SJSA1 (cell line): Measurements from ENCODE around the gene EIF4G3. TPM values are rescaled to one million over a fixed set of nuclear protein-coding genes. Genes with fewer than 3 reads are reported as not detected.
A peak's percentile ranks its signal among the peaks of the same experiment; 100 is the strongest.

Source experiments
- DNase-seq, 2 experiments: peaks; one replicate each; pipeline ENCODE4 v3.0.0-alpha.2; 2015 to 2020; ENCODE audit warnings: low spot score in 2 of 2, low read depth in 1 of 2
- H3K27ac ChIP-seq: fragments of 250-450 bp; sonication (Bioruptor Pico); 2 replicates; pipeline ENCODE4 v1.5.1; 2020; ENCODE audit warnings: mild to moderate bottlenecking, moderate library complexity
- H3K27me3 ChIP-seq: fragments of 250-450 bp; sonication (Bioruptor Pico); replicated peaks from 2 replicates; pipeline ENCODE4 v1.5.1; 2020; ENCODE audit warnings: mild to moderate bottlenecking, moderate library complexity
- H3K36me3 ChIP-seq: fragments of 250-450 bp; sonication (Bioruptor Pico); 2 replicates; pipeline ENCODE4 v1.5.1; 2020; ENCODE audit warnings: mild to moderate bottlenecking
- H3K4me1 ChIP-seq: fragments of 250-450 bp; sonication (Bioruptor Pico); replicated peaks from 2 replicates; pipeline ENCODE4 v1.6.1; 2021; ENCODE audit warnings: mild to moderate bottlenecking
- H3K4me3 ChIP-seq: fragments of 250-450 bp; sonication (Bioruptor Pico); 2 replicates; pipeline ENCODE4 v1.5.1; 2020; ENCODE audit warnings: mild to moderate bottlenecking
- H3K9me3 ChIP-seq: fragments of 250-450 bp; sonication (Bioruptor Pico); replicated peaks from 2 replicates; pipeline ENCODE4 v1.5.1; 2020; ENCODE audit warnings: mild to moderate bottlenecking
- total RNA-seq: library from RNA; depleted of rRNA; stranded (reverse); fragments of >200 nt; shearing (Covaris generic); gene quantifications from 2 replicates; pipeline ENCODE4 v1.2.3, GENCODE V29; 2014

EIF4G3 gene
- total RNA-seq, 1 experiment from 2014 or later = 30.2 TPM

- Histone ChIP-seq H3K4me1 (peaks cover 5% of the 10 kb centered on the region; the same call in 1 of the 2 replicates), H3K9me3 (no peaks in the 10 kb centered on the region), H3K27me3 (no peaks in the 10 kb centered on the region), H3K4me3 (no peak overlapping the region), H3K27ac (no peak overlapping the region), H3K36me3 (0 out of 2 replicates have a peak, but pooled peaks cover 4% of the 10 kb centered on the region)
- no peak for DNase-seq
Observed at GRCh38 chr1:21052034-21052433, 124.7 kb downstream of the EIF4G3 start.

DNA sequence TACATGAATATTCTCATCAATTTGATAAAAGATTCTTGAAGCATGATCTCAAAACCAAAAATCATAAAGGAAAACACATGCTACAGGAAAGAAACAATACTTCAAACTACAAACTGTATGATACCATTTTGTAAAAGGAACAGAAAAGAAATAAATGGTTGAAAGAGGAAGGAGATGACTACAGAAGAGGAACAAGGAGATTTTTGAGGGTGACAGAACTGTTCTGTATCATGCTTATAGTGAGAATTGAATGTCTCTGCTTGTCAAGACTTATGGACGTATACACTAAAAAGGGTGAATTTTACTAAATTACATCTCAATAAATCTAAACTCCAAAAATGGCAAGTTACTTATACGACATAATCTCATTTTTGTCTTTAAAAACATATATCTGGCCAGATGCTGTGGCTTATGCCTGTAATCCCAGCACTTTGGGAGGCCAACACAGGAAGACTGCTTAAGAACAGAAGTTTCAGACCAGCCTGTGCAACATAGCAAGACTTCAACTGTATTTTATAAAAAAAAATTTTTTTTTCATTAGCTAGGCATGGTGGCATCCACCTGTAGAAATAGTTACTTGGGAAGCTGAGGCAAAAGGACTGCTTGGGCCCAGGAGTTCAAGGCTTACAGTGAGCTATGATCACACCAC is 125.4 kb downstream of the EIF4G3 start:
- Histone ChIP-seq H3K4me3 (no peak overlapping the region), H3K27me3 (no peaks in the 10 kb centered on the region), H3K4me1 (peaks cover 5% of the 10 kb centered on the region; the same call in 1 of the 2 replicates), H3K27ac (no peak overlapping the region), H3K36me3 (0 out of 2 replicates have a peak, but pooled peaks cover 4% of the 10 kb centered on the region), H3K9me3 (no peaks in the 10 kb centered on the region)
- no peak for DNase-seq

GRCh38 chr1:21050031-21050430 is 126.7 kb downstream of the EIF4G3 start:
- peak in 1 of 2 experiments; percentile 28 for DNase-seq
- H3K27ac ChIP-seq = no peak overlapping the region
- H3K4me1 ChIP-seq = peaks cover 5% of the 10 kb centered on the region; the same call in 1 of the 2 replicates
- no peaks in the 10 kb centered on the region for H3K9me3 ChIP-seq
- no peaks in the 10 kb centered on the region for H3K27me3 ChIP-seq
- 0 out of 2 replicates have a peak, but pooled peaks cover 4% of the 10 kb centered on the region for H3K36me3 ChIP-seq
- H3K4me3 ChIP-seq = no peak overlapping the region

DNA sequence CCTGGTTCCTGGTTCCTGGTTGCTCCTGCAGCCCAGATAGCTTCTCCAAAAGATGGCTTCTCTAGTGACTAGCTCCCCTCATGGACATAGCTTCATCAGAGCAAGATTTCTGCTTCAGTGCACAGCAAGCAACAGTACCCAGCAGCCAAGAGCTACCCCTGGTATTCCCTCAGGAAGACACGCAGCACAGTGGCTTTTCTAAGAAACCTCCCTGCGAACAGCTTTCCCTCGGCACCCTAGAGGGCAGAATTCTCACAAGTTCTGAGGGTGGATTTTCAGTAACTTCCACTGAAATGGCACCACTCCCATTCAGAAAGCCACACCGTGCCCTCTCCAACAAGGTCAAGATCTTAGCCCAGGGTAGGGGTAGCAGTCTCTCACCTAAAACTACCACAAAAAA is 128.2 kb downstream of the EIF4G3 start:
- Histone ChIP-seq H3K27ac (no peak overlapping the region), H3K4me1 (peaks cover 5% of the 10 kb centered on the region)

DNA sequence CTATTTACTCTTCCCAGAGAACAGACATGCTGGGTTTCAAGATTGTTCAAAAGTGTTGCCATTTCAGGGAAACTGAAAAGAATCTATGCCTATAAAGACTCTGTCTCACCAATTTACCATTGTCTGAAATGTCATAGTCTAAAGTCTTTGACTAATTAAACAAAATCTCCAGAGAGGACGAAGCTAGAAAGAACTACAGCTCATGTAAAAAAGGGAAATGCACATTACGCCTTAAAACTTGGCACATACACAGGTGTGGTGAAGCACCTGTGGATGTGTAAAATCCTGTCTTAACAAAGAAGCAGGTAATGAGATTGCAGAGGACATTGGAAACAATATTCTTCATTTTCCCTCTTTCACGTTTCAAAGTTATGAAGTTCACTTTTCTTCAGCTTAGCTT is 130.6 kb downstream of the EIF4G3 start:
- no peaks in the 10 kb centered on the region for H3K27me3 ChIP-seq
- H3K4me3 ChIP-seq = no peak overlapping the region
- 0 out of 2 replicates have a peak, but pooled peaks cover 4% of the 10 kb centered on the region for H3K36me3 ChIP-seq
- H3K4me1 ChIP-seq = peaks cover 14% of the 10 kb centered on the region
- DNase-seq = no peak
- H3K9me3 ChIP-seq = no peaks in the 10 kb centered on the region
- no peak overlapping the region for H3K27ac ChIP-seq

More for the DNA sequence above, 128.2 kb downstream of the EIF4G3 start:
- Histone ChIP-seq H3K4me3 (no peak overlapping the region), H3K27me3 (no peaks in the 10 kb centered on the region), H3K9me3 (no peaks in the 10 kb centered on the region), H3K36me3 (0 out of 2 replicates have a peak, but pooled peaks cover 4% of the 10 kb centered on the region)
- no peak for DNase-seq

GRCh38 chr1:21045351-21045750 is 131.3 kb downstream of the EIF4G3 start:
- Histone ChIP-seq H3K36me3 (0 out of 2 replicates have a peak, but pooled peaks cover 4% of the 10 kb centered on the region), H3K4me1 (peaks cover 14% of the 10 kb centered on the region), H3K27ac (no peak overlapping the region), H3K9me3 (no peaks in the 10 kb centered on the region), H3K27me3 (no peaks in the 10 kb centered on the region), H3K4me3 (no peak overlapping the region)
- DNase-seq = no peak

DNA sequence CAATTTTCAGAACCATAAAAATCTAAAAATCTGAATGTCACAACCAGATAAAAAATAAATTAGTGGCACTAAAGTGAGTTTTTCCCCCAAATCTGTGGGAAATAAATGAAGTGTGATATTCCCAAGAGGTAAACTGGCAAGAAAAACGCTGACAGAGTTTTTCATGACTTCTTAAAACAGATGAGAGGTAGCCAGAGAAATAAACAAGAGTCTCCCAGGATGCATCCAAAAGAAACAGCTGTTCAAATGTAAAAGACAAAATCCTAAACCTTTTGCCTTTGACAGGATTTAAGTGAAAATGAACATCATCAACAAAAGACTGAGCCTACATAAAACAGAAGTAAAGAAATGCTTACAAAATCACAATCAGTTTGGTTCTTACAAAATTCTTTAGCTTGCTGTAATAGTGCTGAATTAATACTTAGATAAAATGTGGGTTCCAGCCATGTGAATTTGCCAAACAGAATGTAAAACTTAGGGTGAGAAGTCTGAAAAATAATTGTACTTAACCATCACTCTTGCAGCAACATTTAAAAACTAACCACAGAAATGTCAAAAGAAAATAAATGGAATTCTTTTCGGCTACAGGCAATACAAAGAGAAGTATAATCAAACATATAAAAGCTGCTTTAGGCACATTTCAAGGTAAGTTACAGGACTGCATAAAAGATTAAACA is 133.6 kb downstream of the EIF4G3 start:
- no peak overlapping the region for H3K4me3 ChIP-seq
- peak in 1 of 2 experiments; percentile 69 for DNase-seq
- peaks cover 9% of the 10 kb centered on the region for H3K4me1 ChIP-seq
- H3K9me3 ChIP-seq = no peaks in the 10 kb centered on the region
- peak overlapping the region; percentile 34; the same call in 1 of the 2 replicates for H3K27ac ChIP-seq
- no peaks in the 10 kb centered on the region for H3K27me3 ChIP-seq
- no peaks in the 10 kb centered on the region for H3K36me3 ChIP-seq

DNA sequence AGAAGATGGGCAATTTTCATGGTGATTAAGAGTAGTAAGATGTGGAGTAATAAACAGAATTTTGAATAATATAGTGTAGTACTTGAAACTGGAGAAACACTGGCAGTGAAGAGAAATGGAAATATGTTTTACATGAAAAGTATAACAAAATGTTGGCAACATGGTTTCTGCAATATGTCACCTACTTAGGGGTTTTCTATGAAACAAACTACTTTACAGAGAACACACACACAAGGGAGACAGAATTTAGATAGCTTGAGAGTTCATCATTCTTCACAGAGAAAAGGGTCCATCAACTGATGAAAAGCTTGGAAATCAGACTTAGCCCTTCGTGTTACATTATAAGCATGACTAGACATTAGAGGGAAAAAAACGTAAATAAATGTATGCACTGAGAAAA is 135.2 kb downstream of the EIF4G3 start:
- DNase-seq = no peak
- H3K27ac ChIP-seq = no peak overlapping the region
- H3K9me3 ChIP-seq = no peaks in the 10 kb centered on the region
- peaks cover 9% of the 10 kb centered on the region for H3K4me1 ChIP-seq
- no peaks in the 10 kb centered on the region for H3K36me3 ChIP-seq
- H3K4me3 ChIP-seq = no peak overlapping the region
- H3K27me3 ChIP-seq = no peaks in the 10 kb centered on the region

- Histone ChIP-seq H3K4me1 (no peaks in the 10 kb centered on the region), H3K4me3 (no peak overlapping the region), H3K27ac (no peak overlapping the region), H3K36me3 (no peaks in the 10 kb centered on the region), H3K27me3 (no peaks in the 10 kb centered on the region), H3K9me3 (no peaks in the 10 kb centered on the region)
- no peak for DNase-seq
Observed at GRCh38 chr1:21037091-21037490, 139.6 kb downstream of the EIF4G3 start.

DNA sequence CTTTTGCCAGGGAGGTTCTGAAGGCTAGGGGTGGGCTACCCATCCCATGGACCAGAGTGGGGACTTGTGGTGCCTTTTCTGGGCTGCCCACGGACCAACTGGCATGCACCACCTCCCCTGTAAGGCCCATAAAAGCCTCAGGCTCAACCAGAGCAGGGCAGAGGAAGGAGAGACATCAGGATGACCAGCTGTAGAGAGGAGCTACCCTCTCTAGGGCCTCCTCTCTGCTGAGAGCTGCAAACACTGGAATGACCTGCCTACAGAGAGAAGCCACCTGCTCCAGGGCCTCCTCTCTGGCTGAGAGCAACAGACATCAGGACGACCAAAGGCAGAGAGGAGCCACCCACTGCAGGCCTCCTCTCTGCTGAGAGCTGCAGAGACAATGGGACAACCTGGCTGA is 140.9 kb downstream of the EIF4G3 start:
- DNase-seq = no peak

GRCh38 chr1:21034725-21035628 is 141.7 kb downstream of the EIF4G3 start:
- Histone ChIP-seq H3K4me1 (no peaks in the 10 kb centered on the region), H3K4me3 (no peak overlapping the region), H3K9me3 (no peaks in the 10 kb centered on the region), H3K27ac (no peak overlapping the region), H3K27me3 (no peaks in the 10 kb centered on the region), H3K36me3 (no peaks in the 10 kb centered on the region)
- DNase-seq = no peak

More for the DNA sequence above, 140.9 kb downstream of the EIF4G3 start:
- Histone ChIP-seq H3K36me3 (no peaks in the 10 kb centered on the region), H3K27me3 (no peaks in the 10 kb centered on the region), H3K9me3 (no peaks in the 10 kb centered on the region), H3K4me3 (no peak overlapping the region), H3K27ac (no peak overlapping the region), H3K4me1 (no peaks in the 10 kb centered on the region)

- H3K4me3 ChIP-seq = no peak overlapping the region
Observed at GRCh38 chr1:21032741-21033140, 144.0 kb downstream of the EIF4G3 start.

GRCh38 chr1:21030181-21030580 is 146.5 kb downstream of the EIF4G3 start:
- Histone ChIP-seq H3K36me3 (no peaks in the 10 kb centered on the region), H3K27me3 (no peaks in the 10 kb centered on the region), H3K4me1 (no peaks in the 10 kb centered on the region), H3K4me3 (no peak overlapping the region), H3K9me3 (no peaks in the 10 kb centered on the region), H3K27ac (no peak overlapping the region)
- DNase-seq = no peak

More at GRCh38 chr1:21032741-21033140, 144.0 kb downstream of the EIF4G3 start:
- H3K9me3 ChIP-seq = no peaks in the 10 kb centered on the region
- no peaks in the 10 kb centered on the region for H3K36me3 ChIP-seq
- no peaks in the 10 kb centered on the region for H3K27me3 ChIP-seq
- DNase-seq = no peak
- H3K4me1 ChIP-seq = no peaks in the 10 kb centered on the region
- no peak overlapping the region for H3K27ac ChIP-seq
